ENCODE results near the gene KAZN. TPM values are rescaled to one million over a fixed set of nuclear protein-coding genes. Genes with fewer than 3 reads are reported as not detected.

The KAZN gene
- total RNA-seq, 1 donor from 2014 or later: 7.9 TPM

DNA sequence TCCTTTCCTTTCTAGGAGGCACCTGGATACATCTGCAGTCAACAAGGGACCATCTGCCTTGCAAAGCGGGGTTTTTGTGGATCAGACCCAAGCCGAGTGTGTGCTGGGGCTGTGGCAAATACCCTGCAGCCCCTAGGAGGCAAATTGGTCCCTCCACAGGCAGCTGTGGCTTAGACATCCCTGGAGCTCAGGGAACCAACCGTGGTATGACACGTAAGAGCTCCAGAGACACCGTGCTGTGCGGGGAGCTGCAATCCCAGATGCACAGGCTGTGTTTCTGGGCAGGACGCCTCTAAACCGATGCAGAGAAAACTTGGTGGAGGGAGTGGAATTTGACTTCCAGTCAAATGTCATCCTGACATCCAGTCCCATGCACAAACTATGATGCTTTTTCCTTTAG lies 141.5 kb downstream of the KAZN start:
- DNase-seq: no peak
- no peak for TF ChIP-seq CTCF (IDR thresholded peaks at IDR 0.05; ENCODE audit: partially characterized antibody, unreplicated experiment)
- Mint-ChIP-seq H3K27ac (ENCODE audit: unreplicated experiment) (no peak overlapping the region), H3K4me1 (ENCODE audit: low read depth, unreplicated experiment) (peaks cover 25% of the 10 kb centered on the region), H3K27me3 (ENCODE audit: unreplicated experiment) (peaks cover 4% of the 10 kb centered on the region), H3K36me3 (ENCODE audit: unreplicated experiment) (no peaks in the 10 kb centered on the region), H3K9me3 (ENCODE audit: unreplicated experiment) (peaks cover 4% of the 10 kb centered on the region), H3K4me3 (ENCODE audit: unreplicated experiment) (no peak overlapping the region)

GRCh38 chr1:14741082-14741481 lies 142.6 kb downstream of the KAZN start:
- TF ChIP-seq CTCF (IDR thresholded peaks at IDR 0.05; ENCODE audit: partially characterized antibody, unreplicated experiment): no peak
- Mint-ChIP-seq H3K27me3 (ENCODE audit: unreplicated experiment) (peaks cover 6% of the 10 kb centered on the region), H3K9me3 (ENCODE audit: unreplicated experiment) (peaks cover 4% of the 10 kb centered on the region), H3K36me3 (ENCODE audit: unreplicated experiment) (no peaks in the 10 kb centered on the region), H3K27ac (ENCODE audit: unreplicated experiment) (no peak overlapping the region), H3K4me3 (ENCODE audit: unreplicated experiment) (no peak overlapping the region), H3K4me1 (ENCODE audit: low read depth, unreplicated experiment) (peaks cover 25% of the 10 kb centered on the region)
- no peak for DNase-seq

DNA sequence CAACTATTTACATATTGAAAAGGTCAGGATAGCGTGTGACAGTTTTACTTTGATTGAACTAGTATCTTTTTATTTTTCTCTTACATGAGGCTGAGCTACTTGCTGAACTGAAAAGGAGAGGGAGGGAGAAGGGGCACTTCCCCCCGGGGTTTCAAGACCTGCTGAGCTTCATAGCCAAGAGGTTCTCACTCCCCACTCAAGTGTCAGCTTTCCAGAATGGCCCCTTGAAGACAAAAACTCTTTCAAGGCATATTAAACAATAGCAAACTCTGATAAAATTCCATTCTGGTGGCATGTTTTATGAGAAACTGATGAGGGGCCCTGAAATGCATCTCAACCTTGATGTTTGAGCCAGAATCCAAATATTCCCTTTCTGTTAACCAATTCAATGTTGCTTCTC lies 143.0 kb downstream of the KAZN start:
- peaks cover 4% of the 10 kb centered on the region for H3K9me3 Mint-ChIP-seq (ENCODE audit: unreplicated experiment)
- no peak overlapping the region for H3K27ac Mint-ChIP-seq (ENCODE audit: unreplicated experiment)

DNA sequence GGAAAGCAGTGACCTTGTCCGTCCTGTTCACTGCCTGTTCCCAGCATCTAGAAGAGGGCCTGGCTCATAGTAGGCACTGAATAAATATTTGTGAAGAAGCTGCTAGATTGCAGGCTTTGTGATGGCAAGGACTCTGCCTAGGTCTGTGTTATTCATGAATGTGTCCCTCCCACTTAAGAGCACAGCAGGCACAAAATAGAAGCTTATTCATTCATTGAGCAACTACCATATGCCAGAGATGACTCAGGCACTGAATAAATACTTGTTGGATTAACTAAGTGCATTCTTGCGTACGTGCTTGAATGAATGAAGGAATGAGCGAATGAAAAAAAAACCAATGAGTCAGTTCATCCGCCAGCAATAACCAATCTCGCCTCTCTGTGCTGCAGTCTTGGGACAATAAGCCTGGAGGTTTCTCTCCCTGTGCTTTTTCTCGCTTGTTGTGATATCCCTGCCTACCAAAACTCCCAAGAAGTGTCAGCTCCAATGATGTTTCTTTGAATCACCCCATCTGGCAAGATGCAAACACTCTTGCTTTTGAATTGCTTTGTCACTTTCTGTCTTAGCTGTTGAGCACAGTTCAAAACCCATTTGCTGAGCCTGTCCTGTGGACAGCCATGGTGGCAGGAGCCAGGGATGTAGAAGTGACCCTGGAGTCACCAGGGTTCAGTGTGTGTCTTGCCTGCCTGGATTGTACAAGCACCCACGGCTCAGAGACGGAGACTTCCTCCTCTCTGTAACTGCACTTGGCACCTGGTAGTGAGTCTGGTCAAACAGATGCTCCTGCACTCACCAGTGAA lies 143.9 kb downstream of the KAZN start:
- Mint-ChIP-seq H3K27me3 (ENCODE audit: unreplicated experiment) (peaks cover 8% of the 10 kb centered on the region), H3K4me3 (ENCODE audit: unreplicated experiment) (no peak overlapping the region), H3K9me3 (ENCODE audit: unreplicated experiment) (peaks cover 2% of the 10 kb centered on the region), H3K4me1 (ENCODE audit: low read depth, unreplicated experiment) (peaks cover 25% of the 10 kb centered on the region), H3K27ac (ENCODE audit: unreplicated experiment) (no peak overlapping the region), H3K36me3 (ENCODE audit: unreplicated experiment) (no peaks in the 10 kb centered on the region)
- no peak for DNase-seq
- TF ChIP-seq CTCF (IDR thresholded peaks at IDR 0.05; ENCODE audit: partially characterized antibody, unreplicated experiment): no peak

More for the DNA sequence above, 143.0 kb downstream of the KAZN start:
- Mint-ChIP-seq H3K4me1 (ENCODE audit: low read depth, unreplicated experiment) (peaks cover 25% of the 10 kb centered on the region), H3K4me3 (ENCODE audit: unreplicated experiment) (no peak overlapping the region), H3K36me3 (ENCODE audit: unreplicated experiment) (no peaks in the 10 kb centered on the region), H3K27me3 (ENCODE audit: unreplicated experiment) (peaks cover 7% of the 10 kb centered on the region)
- TF ChIP-seq CTCF (IDR thresholded peaks at IDR 0.05; ENCODE audit: partially characterized antibody, unreplicated experiment): no peak
- DNase-seq: no peak

- TF ChIP-seq CTCF (IDR thresholded peaks at IDR 0.05; ENCODE audit: partially characterized antibody, unreplicated experiment): no peak
- Mint-ChIP-seq H3K36me3 (ENCODE audit: unreplicated experiment) (no peaks in the 10 kb centered on the region), H3K27me3 (ENCODE audit: unreplicated experiment) (peaks cover 8% of the 10 kb centered on the region), H3K27ac (ENCODE audit: unreplicated experiment) (no peak overlapping the region), H3K9me3 (ENCODE audit: unreplicated experiment) (peaks cover 2% of the 10 kb centered on the region), H3K4me1 (ENCODE audit: low read depth, unreplicated experiment) (peaks cover 25% of the 10 kb centered on the region), H3K4me3 (ENCODE audit: unreplicated experiment) (no peak overlapping the region)
- no peak for DNase-seq
Measured at GRCh38 chr1:14743368-14743767, 144.9 kb downstream of the KAZN start.
